SK-N-SH (cell line): Measurements from ENCODE around the gene TOR1AIP1. TPM values are rescaled to one million over a fixed set of nuclear protein-coding genes. Genes with fewer than 3 reads are reported as not detected.
A peak's percentile ranks its signal among the peaks of the same experiment; 100 is the strongest.

Source experiments
- CTCF ChIA-PET: fragments of 300-600, 350-600 bp; formaldehyde crosslinking; extraction: SDS; loops from one replicate; lab custom pipeline; 2021; lab: Yijun Ruan, JAX
- POLR2A ChIA-PET: fragments of 350-600 bp; sonication (Branson Sonifier 250); formaldehyde crosslinking; extraction: SDS; loops from one replicate; lab custom pipeline; 2020; ENCODE audit warnings: antibody characterized with exemption, inconsistent platforms; lab: Yijun Ruan, JAX
- DNase-seq: peaks from one replicate; pipeline ENCODE4 v3.0.0; 2012
- H2AFZ ChIP-seq: fragments of 200-600 bp; sonication (generic); 2 replicates; pipeline ENCODE4 v1.8.1; 2016; ENCODE audit warnings: antibody characterized with exemption, mild to moderate bottlenecking, low read depth
- H3F3A ChIP-seq: fragments of 200-600 bp; sonication (generic); replicated peaks from 2 replicates; pipeline ENCODE3; 2016; ENCODE audit warnings: antibody characterized with exemption, mild to moderate bottlenecking; ENCODE audit not compliant: insufficient read depth
- H3K27ac ChIP-seq, 2 experiments: fragments of 200-500 bp in 1 of 2; fragments of 200-600 bp in 1 of 2; sonication (Bioruptor generic) in 1 of 2; sonication (generic), shearing (Covaris generic) in 1 of 2; 2 replicates each; pipeline versions ENCODE4 v1.5.1 to v1.6.1; 2014 to 2016; ENCODE audit warnings: low read depth in 2 of 2, inconsistent platforms in 1 of 2, low read length in 1 of 2, mild to moderate bottlenecking in 1 of 2, mixed read lengths in 1 of 2
- H3K27me3 ChIP-seq: fragments of 200-600 bp; sonication (generic), shearing (Covaris generic); 2 replicates; pipeline ENCODE4 v1.6.1; 2016; ENCODE audit warnings: mixed run types; ENCODE audit not compliant: insufficient read depth
- H3K36me3 ChIP-seq, 2 experiments: fragments of 200-500 bp in 1 of 2; fragments of 200-600 bp in 1 of 2; sonication (Bioruptor generic) in 1 of 2; sonication (generic) in 1 of 2; replicated peaks in 1 of 2; 2 replicates each; pipeline versions ENCODE3 to v1.5.1; 2014 to 2016; ENCODE audit warnings: low read length in 1 of 2, mild to moderate bottlenecking in 1 of 2; ENCODE audit not compliant: insufficient read depth in 2 of 2, control insufficient read depth in 1 of 2
- H3K4me1 ChIP-seq, 2 experiments: fragments of 200-500 bp in 1 of 2; fragments of 200-600 bp in 1 of 2; sonication (Bioruptor generic) in 1 of 2; sonication (generic), shearing (Covaris generic) in 1 of 2; 2 replicates each; pipeline versions ENCODE4 v1.5.1 to v1.6.1; 2014 to 2016; ENCODE audit warnings: low read depth in 1 of 2, low read length in 1 of 2, mixed run types in 1 of 2; ENCODE audit not compliant: insufficient read depth in 2 of 2, control insufficient read depth in 1 of 2
- H3K4me2 ChIP-seq: fragments of 200-600 bp; sonication (generic), shearing (Covaris generic); 2 replicates; pipeline ENCODE4 v1.6.1; 2017; ENCODE audit warnings: mixed run types
- H3K4me3 ChIP-seq, 2 experiments: fragments of 200-500 bp in 1 of 2; fragments of 200-600 bp in 1 of 2; sonication (Bioruptor generic) in 1 of 2; sonication (generic), shearing (Covaris generic) in 1 of 2; 2 replicates each; pipeline versions ENCODE4 v1.5.1 to v1.8.1; 2014 to 2016; ENCODE audit warnings: low read depth in 2 of 2, inconsistent platforms in 1 of 2, low read length in 1 of 2, mild to moderate bottlenecking in 1 of 2, mixed read lengths in 1 of 2, moderate library complexity in 1 of 2
- H3K79me2 ChIP-seq: fragments of 200-600 bp; sonication (generic); 2 replicates; pipeline ENCODE4 v1.8.1; 2017; ENCODE audit warnings: mild to moderate bottlenecking; ENCODE audit not compliant: insufficient read depth
- H3K9ac ChIP-seq: fragments of 200-600 bp; sonication (generic); 2 replicates; pipeline ENCODE4 v1.6.1; 2017; ENCODE audit warnings: mixed run types
- H3K9me2 ChIP-seq: fragments of 200-600 bp; sonication (generic); 2 replicates; pipeline ENCODE4 v1.6.1; 2017; ENCODE audit warnings: mixed run types
- H3K9me3 ChIP-seq: fragments of 200-600 bp; sonication (generic); 2 replicates; pipeline ENCODE4 v1.6.1; 2017; ENCODE audit warnings: mixed run types, mild to moderate bottlenecking, moderate library complexity
- H4K20me1 ChIP-seq: fragments of 200-600 bp; sonication (generic); 2 replicates; pipeline ENCODE4 v1.6.1; 2017; ENCODE audit warnings: mild to moderate bottlenecking, mixed run types; ENCODE audit not compliant: insufficient read depth
- ELF1 ChIP-seq: IDR thresholded peaks from 2 replicates; pipeline ENCODE4 v1.4.0; 2012
- EP300 ChIP-seq, 2 experiments: IDR thresholded peaks; 2 replicates each; pipeline versions ENCODE4 v1.4.0 to v1.6.1; 2012; ENCODE audit warnings: borderline replicate concordance in 1 of 2, low read depth in 1 of 2, low read length in 1 of 2
- EZH2phosphoT487 ChIP-seq: fragments of 200-600 bp; sonication (generic); IDR thresholded peaks from 2 replicates; pipeline ENCODE4 v1.6.1; 2017; ENCODE audit warnings: low read depth, mixed run types, mild to moderate bottlenecking, antibody characterized with exemption, moderate library complexity, borderline replicate concordance
- FOSL2 ChIP-seq: IDR thresholded peaks from 2 replicates; pipeline ENCODE4 v1.4.0; 2012; ENCODE audit warnings: low read depth, mild to moderate bottlenecking, moderate library complexity, borderline replicate concordance
- FOXJ3 ChIP-seq: sonication (generic); formaldehyde crosslinking; IDR thresholded peaks from 2 replicates; pipeline ENCODE4 v1.5.1; 2020; ENCODE audit warnings: mild to moderate bottlenecking, missing genetic modification reagents
- GABPA ChIP-seq: IDR thresholded peaks from 2 replicates; pipeline ENCODE4 v1.4.0; 2012; ENCODE audit warnings: low read depth, mild to moderate bottlenecking
- GATA2 ChIP-seq: sonication (generic); formaldehyde crosslinking; IDR thresholded peaks from 2 replicates; pipeline ENCODE4 v1.5.0; 2020; ENCODE audit warnings: mild to moderate bottlenecking, missing genetic modification reagents
- MXI1 ChIP-seq: IDR thresholded peaks from 2 replicates; pipeline ENCODE4 v1.6.1; 2012; ENCODE audit warnings: mild to moderate bottlenecking, low read depth, low read length, improper control_type of control experiment
- NFIC ChIP-seq: IDR thresholded peaks from 2 replicates; pipeline ENCODE4 v1.4.0; 2012; ENCODE audit warnings: borderline replicate concordance
- PBX3 ChIP-seq: IDR thresholded peaks from 2 replicates; pipeline ENCODE4; 2012
- POLR2AphosphoS5 ChIP-seq: IDR thresholded peaks from 2 replicates; pipeline ENCODE4 v1.6.1; 2012; ENCODE audit warnings: low read depth, low read length
- RAD21 ChIP-seq: IDR thresholded peaks from 2 replicates; pipeline ENCODE4 v1.6.1; 2012; ENCODE audit warnings: mild to moderate bottlenecking, low read length
- RCOR1 ChIP-seq: fragments of 150-350 bp; IDR thresholded peaks from 2 replicates; pipeline ENCODE4 v1.6.1; 2017; ENCODE audit warnings: antibody characterized with exemption, low read length
- REST ChIP-seq: IDR thresholded peaks from 2 replicates; pipeline ENCODE4 v1.6.1; 2012; ENCODE audit warnings: mild to moderate bottlenecking, low read depth, low read length, moderate library complexity
- RFX5 ChIP-seq: IDR thresholded peaks from 2 replicates; pipeline ENCODE4 v1.6.1; 2012; ENCODE audit warnings: mild to moderate bottlenecking, improper control_type of control experiment, low read length
- RXRA ChIP-seq: IDR thresholded peaks from 2 replicates; pipeline ENCODE4 v1.4.0; 2012; ENCODE audit warnings: low read depth, mild to moderate bottlenecking, borderline replicate concordance
- SIN3A ChIP-seq: IDR thresholded peaks from 2 replicates; pipeline ENCODE4 v1.6.1; 2012; ENCODE audit warnings: low read depth, mild to moderate bottlenecking, low read length, moderate library complexity, borderline replicate concordance
- SMC3 ChIP-seq: IDR thresholded peaks from 2 replicates; pipeline ENCODE4 v1.6.1; 2012; ENCODE audit warnings: low read depth, low read length, improper control_type of control experiment
- TCF12 ChIP-seq: IDR thresholded peaks from 2 replicates; pipeline ENCODE4 v1.4.0; 2012
- WGBS: methylation state at CpG from one replicate; pipeline ENCODE4 v1.1.6; 2017; ENCODE audit warnings: low lambda C conversion rate; 5-methylcytosine and 5-hydroxymethylcytosine counted together
- polyA plus RNA-seq, 3 experiments: library from polyadenylated mRNA; depleted of rRNA; stranded (reverse); fragments of >200 nt; gene quantifications; 2 replicates each; pipeline ENCODE4 v1.2.3, GENCODE V29; 2012
- TF ChIP-seq, protein P1 (sequence below): IDR thresholded peaks from 2 replicates; pipeline ENCODE4 v1.4.0; 2012; ENCODE audit warnings: low read depth, borderline replicate concordance
- TF ChIP-seq, protein P2 (sequence below): IDR thresholded peaks from 2 replicates; pipeline ENCODE4 v1.4.0; 2012; ENCODE audit warnings: low read depth
- TF ChIP-seq, protein P3 (sequence below): fragments of 150-350 bp; IDR thresholded peaks from 2 replicates; pipeline ENCODE4 v1.6.1; 2017; ENCODE audit warnings: antibody characterized with exemption, low read length, low read depth, borderline replicate concordance
- TF ChIP-seq, protein P4 (sequence below): fragments of 200-600 bp; sonication (generic); IDR thresholded peaks from 2 replicates; pipeline ENCODE4 v1.6.1; 2017; ENCODE audit warnings: antibody characterized with exemption, mild to moderate bottlenecking, moderate library complexity

The TOR1AIP1 gene
- polyA plus RNA-seq, 1 of the 3 experiments (the other 2 are of a cell fraction), result 11.8 TPM

GRCh38 chr1:179881642-179882252 lies 338 bp upstream of the TOR1AIP1 start:
- H3K4me2 ChIP-seq, result peak overlapping the region; percentile 75
- H3K9me2 ChIP-seq, result no peaks in the 10 kb centered on the region
- ChIA-PET POLR2A (interaction anchor here (0.6 to 1.2 kb wide), 5 partner anchors 13 to 621 kb away, joined by 3 to 4 read pairs (median 3); partner anchors contain the start of gene ACBD6), CTCF (interaction anchor here (1.6 to 2.3 kb wide), 3 partner anchors 67 to 297 kb away, joined by 6 to 13 read pairs (median 6); partner anchors contain the start of gene CEP350)
- H3K27ac ChIP-seq, result peak overlapping the region; percentile 98 to 99
- H4K20me1 ChIP-seq, result peaks cover 2% of the 10 kb centered on the region; the same call in 1 of the 2 replicates
- H3K27me3 ChIP-seq, result no peaks in the 10 kb centered on the region
- 5% methylated on average over 15 of the region's 22 CpGs for WGBS
- H3K36me3 ChIP-seq, result peaks cover 15 to 24% of the 10 kb centered on the region in 2 experiments
- TF ChIP-seq EZH2phosphoT487, result no peak
- TF ChIP-seq GATA2, result no peak
- 0 out of 2 replicates have a peak, but pooled peaks have one; percentile 55 for TF ChIP-seq FOXJ3
- peak; percentile 60; the same call in 1 of the 2 replicates for TF ChIP-seq MXI1
- no peak for TF ChIP-seq ELF1
- TF ChIP-seq, protein P1, sequence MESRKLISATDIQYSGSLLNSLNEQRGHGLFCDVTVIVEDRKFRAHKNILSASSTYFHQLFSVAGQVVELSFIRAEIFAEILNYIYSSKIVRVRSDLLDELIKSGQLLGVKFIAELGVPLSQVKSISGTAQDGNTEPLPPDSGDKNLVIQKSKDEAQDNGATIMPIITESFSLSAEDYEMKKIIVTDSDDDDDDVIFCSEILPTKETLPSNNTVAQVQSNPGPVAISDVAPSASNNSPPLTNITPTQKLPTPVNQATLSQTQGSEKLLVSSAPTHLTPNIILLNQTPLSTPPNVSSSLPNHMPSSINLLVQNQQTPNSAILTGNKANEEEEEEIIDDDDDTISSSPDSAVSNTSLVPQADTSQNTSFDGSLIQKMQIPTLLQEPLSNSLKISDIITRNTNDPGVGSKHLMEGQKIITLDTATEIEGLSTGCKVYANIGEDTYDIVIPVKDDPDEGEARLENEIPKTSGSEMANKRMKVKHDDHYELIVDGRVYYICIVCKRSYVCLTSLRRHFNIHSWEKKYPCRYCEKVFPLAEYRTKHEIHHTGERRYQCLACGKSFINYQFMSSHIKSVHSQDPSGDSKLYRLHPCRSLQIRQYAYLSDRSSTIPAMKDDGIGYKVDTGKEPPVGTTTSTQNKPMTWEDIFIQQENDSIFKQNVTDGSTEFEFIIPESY, result no peak
- TF ChIP-seq RAD21, result no peak
- TF ChIP-seq RXRA, result no peak
- TF ChIP-seq, protein P2, sequence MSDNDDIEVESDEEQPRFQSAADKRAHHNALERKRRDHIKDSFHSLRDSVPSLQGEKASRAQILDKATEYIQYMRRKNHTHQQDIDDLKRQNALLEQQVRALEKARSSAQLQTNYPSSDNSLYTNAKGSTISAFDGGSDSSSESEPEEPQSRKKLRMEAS, result peak; percentile 12; the same call in 1 of the 2 replicates
- TF ChIP-seq REST, result no peak
- TF ChIP-seq PBX3, result peak; percentile 15; the same call in 1 of the 2 replicates
- no peak for TF ChIP-seq SIN3A
- peak; percentile 86 for TF ChIP-seq POLR2AphosphoS5
- no peak for TF ChIP-seq FOSL2
- no peak for TF ChIP-seq RFX5
- TF ChIP-seq, protein P3, sequence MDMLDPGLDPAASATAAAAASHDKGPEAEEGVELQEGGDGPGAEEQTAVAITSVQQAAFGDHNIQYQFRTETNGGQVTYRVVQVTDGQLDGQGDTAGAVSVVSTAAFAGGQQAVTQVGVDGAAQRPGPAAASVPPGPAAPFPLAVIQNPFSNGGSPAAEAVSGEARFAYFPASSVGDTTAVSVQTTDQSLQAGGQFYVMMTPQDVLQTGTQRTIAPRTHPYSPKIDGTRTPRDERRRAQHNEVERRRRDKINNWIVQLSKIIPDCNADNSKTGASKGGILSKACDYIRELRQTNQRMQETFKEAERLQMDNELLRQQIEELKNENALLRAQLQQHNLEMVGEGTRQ, result no peak
- TF ChIP-seq EP300 (IDR thresholded peaks at IDR 0.05; ENCODE audit: borderline replicate concordance in 1 of 2, low read depth in 1 of 2, low read length in 1 of 2), result no peak
- TF ChIP-seq GABPA, result no peak
- TF ChIP-seq, protein P4, sequence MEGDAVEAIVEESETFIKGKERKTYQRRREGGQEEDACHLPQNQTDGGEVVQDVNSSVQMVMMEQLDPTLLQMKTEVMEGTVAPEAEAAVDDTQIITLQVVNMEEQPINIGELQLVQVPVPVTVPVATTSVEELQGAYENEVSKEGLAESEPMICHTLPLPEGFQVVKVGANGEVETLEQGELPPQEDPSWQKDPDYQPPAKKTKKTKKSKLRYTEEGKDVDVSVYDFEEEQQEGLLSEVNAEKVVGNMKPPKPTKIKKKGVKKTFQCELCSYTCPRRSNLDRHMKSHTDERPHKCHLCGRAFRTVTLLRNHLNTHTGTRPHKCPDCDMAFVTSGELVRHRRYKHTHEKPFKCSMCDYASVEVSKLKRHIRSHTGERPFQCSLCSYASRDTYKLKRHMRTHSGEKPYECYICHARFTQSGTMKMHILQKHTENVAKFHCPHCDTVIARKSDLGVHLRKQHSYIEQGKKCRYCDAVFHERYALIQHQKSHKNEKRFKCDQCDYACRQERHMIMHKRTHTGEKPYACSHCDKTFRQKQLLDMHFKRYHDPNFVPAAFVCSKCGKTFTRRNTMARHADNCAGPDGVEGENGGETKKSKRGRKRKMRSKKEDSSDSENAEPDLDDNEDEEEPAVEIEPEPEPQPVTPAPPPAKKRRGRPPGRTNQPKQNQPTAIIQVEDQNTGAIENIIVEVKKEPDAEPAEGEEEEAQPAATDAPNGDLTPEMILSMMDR, result no peak
- no peak for TF ChIP-seq NFIC
- TF ChIP-seq TCF12, result no peak
- TF ChIP-seq SMC3, result no peak
- TF ChIP-seq RCOR1, result peak; percentile 12; the same call in 1 of the 2 replicates
- H3K79me2 ChIP-seq, result peaks cover 47% of the 10 kb centered on the region
- H3K9ac ChIP-seq, result peak overlapping the region; percentile 96
- H2AFZ ChIP-seq, result peak overlapping the region; percentile 78
- no peaks in the 10 kb centered on the region for H3K9me3 ChIP-seq
- H3K4me3 ChIP-seq, result peak overlapping the region; percentile 79 to 97
- peaks cover 9 to 14% of the 10 kb centered on the region in 2 experiments; a peak in 2 of 4 replicates for H3K4me1 ChIP-seq
- peaks cover 14% of the 10 kb centered on the region for H3F3A ChIP-seq
- DNase-seq, result peak; percentile 81
